ENCODE results near the gene ARHGAP24.

- TF ChIP-seq, protein P1, sequence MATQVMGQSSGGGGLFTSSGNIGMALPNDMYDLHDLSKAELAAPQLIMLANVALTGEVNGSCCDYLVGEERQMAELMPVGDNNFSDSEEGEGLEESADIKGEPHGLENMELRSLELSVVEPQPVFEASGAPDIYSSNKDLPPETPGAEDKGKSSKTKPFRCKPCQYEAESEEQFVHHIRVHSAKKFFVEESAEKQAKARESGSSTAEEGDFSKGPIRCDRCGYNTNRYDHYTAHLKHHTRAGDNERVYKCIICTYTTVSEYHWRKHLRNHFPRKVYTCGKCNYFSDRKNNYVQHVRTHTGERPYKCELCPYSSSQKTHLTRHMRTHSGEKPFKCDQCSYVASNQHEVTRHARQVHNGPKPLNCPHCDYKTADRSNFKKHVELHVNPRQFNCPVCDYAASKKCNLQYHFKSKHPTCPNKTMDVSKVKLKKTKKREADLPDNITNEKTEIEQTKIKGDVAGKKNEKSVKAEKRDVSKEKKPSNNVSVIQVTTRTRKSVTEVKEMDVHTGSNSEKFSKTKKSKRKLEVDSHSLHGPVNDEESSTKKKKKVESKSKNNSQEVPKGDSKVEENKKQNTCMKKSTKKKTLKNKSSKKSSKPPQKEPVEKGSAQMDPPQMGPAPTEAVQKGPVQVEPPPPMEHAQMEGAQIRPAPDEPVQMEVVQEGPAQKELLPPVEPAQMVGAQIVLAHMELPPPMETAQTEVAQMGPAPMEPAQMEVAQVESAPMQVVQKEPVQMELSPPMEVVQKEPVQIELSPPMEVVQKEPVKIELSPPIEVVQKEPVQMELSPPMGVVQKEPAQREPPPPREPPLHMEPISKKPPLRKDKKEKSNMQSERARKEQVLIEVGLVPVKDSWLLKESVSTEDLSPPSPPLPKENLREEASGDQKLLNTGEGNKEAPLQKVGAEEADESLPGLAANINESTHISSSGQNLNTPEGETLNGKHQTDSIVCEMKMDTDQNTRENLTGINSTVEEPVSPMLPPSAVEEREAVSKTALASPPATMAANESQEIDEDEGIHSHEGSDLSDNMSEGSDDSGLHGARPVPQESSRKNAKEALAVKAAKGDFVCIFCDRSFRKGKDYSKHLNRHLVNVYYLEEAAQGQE (IDR thresholded peaks at IDR 0.05; ENCODE audit: insufficient read depth in 1 of 2, low read depth in 2 of 2, low read length in 2 of 2) = no peak
- TF ChIP-seq POLR2AphosphoS5 (IDR thresholded peaks at IDR 0.05; ENCODE audit: low read depth, low read length) (no peak), TAF1 (IDR thresholded peaks at IDR 0.05; ENCODE audit: borderline replicate concordance, insufficient read depth, low read length) (no peak), FOXP2 (optimal IDR thresholded peaks at IDR 0.05; ENCODE audit: borderline replicate concordance, extremely low read depth, extremely low read length, insufficient read depth) (no peak)
Observed at GRCh38 chr4:85798012-85798770, 323.2 kb downstream of the ARHGAP24 start.
